ENCODE data around the gene HCN1. TPM values are rescaled to one million over a fixed set of nuclear protein-coding genes. Genes with fewer than 3 reads are reported as not detected.

The HCN1 gene
- total and polyA plus RNA-seq, 12 donors = 0.05 to 0.20 (median 0.07) TPM; not detected in 3

- Histone ChIP-seq H3K36me3 (no peaks in the 10 kb centered on the region), H3K9me3 (no peaks in the 10 kb centered on the region), H3K27me3 (no peaks in the 10 kb centered on the region), H3K27ac (no peak overlapping the region), H3K4me3 (no peak overlapping the region), H3K4me1 (no peaks in the 10 kb centered on the region)
- DNase-seq (no peak), ATAC-seq (no peak)
- 90 to 92% methylated on average over 1 of the region's 1 CpG for WGBS, 2 donors
- TF ChIP-seq CTCF (IDR thresholded peaks at IDR 0.05) = no peak
- intact Hi-C loops (cut with DNase I) = no loop called here
These were observed 293.2 kb downstream of the HCN1 start for GRCh38 chr5:45402804-45403455.

GRCh38 chr5:45399041-45399440 is 297.1 kb downstream of the HCN1 start:
- intact Hi-C loops (cut with DNase I) = no loop called here
- H3K27me3 ChIP-seq = no peaks in the 10 kb centered on the region
- H3K4me1 ChIP-seq = no peaks in the 10 kb centered on the region
- no peaks in the 10 kb centered on the region for H3K9me3 ChIP-seq
- no peak overlapping the region for H3K4me3 ChIP-seq
- no peak overlapping the region for H3K27ac ChIP-seq
- ATAC-seq (no peak), DNase-seq (no peak)
- 31 to 39% methylated on average over 1 of the region's 1 CpG for WGBS, 2 donors
- no peak for TF ChIP-seq CTCF (IDR thresholded peaks at IDR 0.05)
- no peaks in the 10 kb centered on the region for H3K36me3 ChIP-seq

GRCh38 chr5:45385321-45386058 is 310.7 kb downstream of the HCN1 start:
- TF ChIP-seq CTCF (IDR thresholded peaks at IDR 0.05) = no peak
- peak in 6 of 8 donors; percentile 51 to 84 (median 68) for ATAC-seq
- H3K9me3 ChIP-seq = peaks cover 0 to 6% (median 0%) of the 10 kb centered on the region in 11 donors
- no peaks in the 10 kb centered on the region for H3K36me3 ChIP-seq
- no peaks in the 10 kb centered on the region for H3K27me3 ChIP-seq
- peaks cover 0 to 13% (median 0%) of the 10 kb centered on the region in 9 donors for H3K4me1 ChIP-seq
- intact Hi-C loops (cut with DNase I) = no loop called here
- DNase-seq = no peak
- H3K27ac ChIP-seq = peak overlapping the region in 4 of 10 donors; percentile 24 to 70 (median 37)
- H3K4me3 ChIP-seq = no peak overlapping the region
- 53 to 62% methylated on average over 6 of the region's 6 CpGs for WGBS, 2 donors

GRCh38 chr5:45383985-45384384 is 312.2 kb downstream of the HCN1 start:
- Histone ChIP-seq H3K4me3 (no peak overlapping the region), H3K9me3 (peaks cover 0 to 6% (median 0%) of the 10 kb centered on the region in 11 donors), H3K27me3 (no peaks in the 10 kb centered on the region), H3K4me1 (peaks cover 0 to 13% (median 0%) of the 10 kb centered on the region in 9 donors), H3K36me3 (no peaks in the 10 kb centered on the region), H3K27ac (no peak overlapping the region)
- DNase-seq (no peak), ATAC-seq (no peak)
- WGBS, 2 donors = 42 to 46% methylated on average over 2 of the region's 2 CpGs
- intact Hi-C loops (cut with DNase I) = no loop called here
- no peak for TF ChIP-seq CTCF (IDR thresholded peaks at IDR 0.05)
